ENCODE measurements around the gene FAM229B. TPM values are rescaled to one million over a fixed set of nuclear protein-coding genes. Genes with fewer than 3 reads are reported as not detected.

Gene FAM229B
- total RNA-seq, 3 donors from 2014 or later = 0.93 to 13.6 (median 2.9) TPM

GRCh38 chr6:112114577-112115223 is 27.3 kb downstream of the FAM229B start:
- H3K4me3 ChIP-seq = no peak overlapping the region
- H3K36me3 ChIP-seq (ENCODE audit: low read depth) = no peaks in the 10 kb centered on the region
- DNase-seq = no peak
- H3K9me3 ChIP-seq = no peaks in the 10 kb centered on the region
- H3K4me1 ChIP-seq (ENCODE audit: low read depth) = no peaks in the 10 kb centered on the region
- TF ChIP-seq CTCF (IDR thresholded peaks at IDR 0.05) = no peak
- intact Hi-C loops (cut with DNase I, micrococcal nuclease) = no loop called here
- ATAC-seq = no peak

GRCh38 chr6:112116221-112116620 is 28.8 kb downstream of the FAM229B start:
- no peak for ATAC-seq
- Histone ChIP-seq H3K36me3 (ENCODE audit: low read depth) (no peaks in the 10 kb centered on the region), H3K4me1 (ENCODE audit: low read depth) (no peaks in the 10 kb centered on the region), H3K9me3 (no peaks in the 10 kb centered on the region), H3K4me3 (no peak overlapping the region)
- intact Hi-C loops (cut with DNase I, micrococcal nuclease) = no loop called here
- no peak for TF ChIP-seq CTCF (IDR thresholded peaks at IDR 0.05)
- DNase-seq = no peak

GRCh38 chr6:112117554-112117953 is 30.2 kb downstream of the FAM229B start:
- ATAC-seq (no peak), DNase-seq (no peak)
- TF ChIP-seq CTCF (IDR thresholded peaks at IDR 0.05) = no peak
- no peaks in the 10 kb centered on the region for H3K36me3 ChIP-seq (ENCODE audit: low read depth)
- no peaks in the 10 kb centered on the region for H3K9me3 ChIP-seq
- no peaks in the 10 kb centered on the region for H3K4me1 ChIP-seq (ENCODE audit: low read depth)
- no peak overlapping the region for H3K4me3 ChIP-seq
- intact Hi-C loops (cut with DNase I, micrococcal nuclease) = no loop called here

- ATAC-seq (no peak), DNase-seq (no peak)
- Histone ChIP-seq H3K4me1 (ENCODE audit: low read depth) (no peaks in the 10 kb centered on the region), H3K36me3 (ENCODE audit: low read depth) (no peaks in the 10 kb centered on the region), H3K9me3 (no peaks in the 10 kb centered on the region), H3K4me3 (no peak overlapping the region)
- intact Hi-C loops (cut with DNase I, micrococcal nuclease) = no loop called here
- no peak for TF ChIP-seq CTCF (IDR thresholded peaks at IDR 0.05)
Observed at GRCh38 chr6:112118034-112118433, 30.6 kb downstream of the FAM229B start.

- no peak for TF ChIP-seq CTCF (IDR thresholded peaks at IDR 0.05)
- Histone ChIP-seq H3K4me1 (ENCODE audit: low read depth) (no peaks in the 10 kb centered on the region), H3K36me3 (ENCODE audit: low read depth) (no peaks in the 10 kb centered on the region), H3K4me3 (no peak overlapping the region), H3K9me3 (no peaks in the 10 kb centered on the region)
- intact Hi-C loops (cut with DNase I, micrococcal nuclease) = no loop called here
- no peak for ATAC-seq
- no peak for DNase-seq
Observed at GRCh38 chr6:112122756-112123155, 35.4 kb downstream of the FAM229B start.

- Histone ChIP-seq H3K4me3 (no peak overlapping the region), H3K4me1 (ENCODE audit: low read depth) (no peaks in the 10 kb centered on the region), H3K9me3 (no peaks in the 10 kb centered on the region), H3K36me3 (ENCODE audit: low read depth) (no peaks in the 10 kb centered on the region)
- DNase-seq (no peak), ATAC-seq (no peak)
- TF ChIP-seq CTCF (IDR thresholded peaks at IDR 0.05) = no peak
- intact Hi-C loops (cut with DNase I, micrococcal nuclease) = no loop called here
Observed at GRCh38 chr6:112123982-112124381, 36.6 kb downstream of the FAM229B start.

All from mucosa of descending colon (tissue), 3 donors.